Mesenchymal stem cell (in vitro differentiated cells and primary cell): Measurements from ENCODE around the gene TMEM74B.

ENCODE experiments used
- DNase-seq: peaks from one replicate; pipeline ENCODE4 v3.0.0-alpha.2; 2013
- H2AFZ ChIP-seq: one replicate; pipeline ENCODE4 v1.6.1; 2013; ENCODE audit warnings: low read depth, mild to moderate bottlenecking, control low read depth, inconsistent platforms, low read length, moderate library complexity
- H2AK5ac ChIP-seq: 2 replicates; pipeline ENCODE4 v1.6.1; 2013; ENCODE audit warnings: low read length, moderate library complexity, mild to moderate bottlenecking, inconsistent platforms; ENCODE audit not compliant: severe bottlenecking
- H2BK120ac ChIP-seq: one replicate; pipeline ENCODE4 v1.6.1; 2013; ENCODE audit warnings: low read depth, mild to moderate bottlenecking, inconsistent platforms, low read length, moderate library complexity
- H2BK12ac ChIP-seq, 2 experiments: one replicate each; pipeline ENCODE4 v1.6.1; 2013; ENCODE audit warnings: inconsistent platforms in 2 of 2, low read length in 2 of 2, mild to moderate bottlenecking in 2 of 2, moderate library complexity in 2 of 2, control low read depth in 1 of 2
- H2BK15ac ChIP-seq: one replicate; pipeline ENCODE4 v1.6.1; 2013; ENCODE audit warnings: mild to moderate bottlenecking, low read depth, inconsistent platforms; ENCODE audit not compliant: poor library complexity, severe bottlenecking
- H2BK5ac ChIP-seq: 2 replicates; pipeline ENCODE4 v1.6.1; 2013; ENCODE audit warnings: low read depth, mild to moderate bottlenecking, low read length, control low read depth, inconsistent platforms; ENCODE audit not compliant: poor library complexity, severe bottlenecking
- H3K14ac ChIP-seq, 2 experiments: one replicate each; pipeline ENCODE4 v1.6.1; 2013; ENCODE audit warnings: inconsistent platforms in 2 of 2, low read length in 2 of 2, control low read depth in 1 of 2, mild to moderate bottlenecking in 1 of 2, moderate library complexity in 1 of 2
- H3K18ac ChIP-seq, 2 experiments: one replicate each; pipeline ENCODE4 v1.6.1; 2013; ENCODE audit warnings: inconsistent platforms in 2 of 2, low read length in 2 of 2, control low read depth in 1 of 2, low read depth in 1 of 2, mild to moderate bottlenecking in 1 of 2
- H3K23ac ChIP-seq, 2 experiments: one replicate each; pipeline ENCODE4 v1.6.1; 2013; ENCODE audit warnings: inconsistent platforms in 2 of 2, low read length in 2 of 2, mild to moderate bottlenecking in 2 of 2, moderate library complexity in 2 of 2, control low read depth in 1 of 2
- H3K27ac ChIP-seq: 2 replicates; pipeline ENCODE4 v1.5.1; 2013; ENCODE audit warnings: mild to moderate bottlenecking, moderate library complexity, low read length, control low read depth, inconsistent platforms; ENCODE audit not compliant: poor library complexity, severe bottlenecking
- H3K27me3 ChIP-seq, 2 experiments: 2 replicates each; pipeline versions ENCODE4 v1.6.1 to v1.7.0; 2013; ENCODE audit warnings: low read length in 2 of 2, mild to moderate bottlenecking in 2 of 2, moderate library complexity in 2 of 2, control low read depth in 1 of 2, inconsistent platforms in 1 of 2; ENCODE audit not compliant: control insufficient read depth in 1 of 2, insufficient read depth in 1 of 2
- H3K36me3 ChIP-seq, 2 experiments: 2 replicates each; pipeline versions ENCODE4 v1.6.1 to v1.7.0; 2013; ENCODE audit warnings: low read length in 2 of 2, control low read depth in 1 of 2, inconsistent platforms in 1 of 2, low read depth in 1 of 2, mild to moderate bottlenecking in 1 of 2; ENCODE audit not compliant: insufficient read depth in 2 of 2, control insufficient read depth in 1 of 2
- H3K4ac ChIP-seq, 2 experiments: one replicate each; pipeline ENCODE4 v1.6.1; 2013; ENCODE audit warnings: inconsistent platforms in 2 of 2, low read length in 2 of 2, mild to moderate bottlenecking in 2 of 2, moderate library complexity in 2 of 2, control low read depth in 1 of 2, low read depth in 1 of 2
- H3K4me1 ChIP-seq: 2 replicates; pipeline ENCODE4 v1.6.1; 2013; ENCODE audit warnings: low read depth, low read length, control low read depth; ENCODE audit not compliant: control insufficient read depth, insufficient read depth
- H3K4me2 ChIP-seq: 2 replicates; pipeline ENCODE4 v1.6.1; 2013; ENCODE audit warnings: low read length, mild to moderate bottlenecking, inconsistent platforms; ENCODE audit not compliant: poor library complexity, severe bottlenecking
- H3K4me3 ChIP-seq, 2 experiments: 2 replicates each; pipeline versions ENCODE4 v1.5.1 to v1.7.0; 2013; ENCODE audit warnings: low read length in 2 of 2, mild to moderate bottlenecking in 2 of 2, control low read depth in 1 of 2, low read depth in 1 of 2; ENCODE audit not compliant: insufficient read depth in 1 of 2
- H3K79me1 ChIP-seq: replicated peaks from 2 replicates; pipeline ENCODE4 v1.6.1; 2013; ENCODE audit warnings: mild to moderate bottlenecking, control low read depth, low read length, inconsistent platforms; ENCODE audit not compliant: poor library complexity, severe bottlenecking
- H3K9ac ChIP-seq: 2 replicates; pipeline ENCODE4 v1.7.0; 2013; ENCODE audit warnings: mild to moderate bottlenecking, low read length, moderate library complexity
- H3K9me3 ChIP-seq: 2 replicates; pipeline ENCODE4 v1.7.0; 2013; ENCODE audit warnings: mild to moderate bottlenecking, low read length; ENCODE audit not compliant: control insufficient read depth
- H4K8ac ChIP-seq: one replicate; pipeline ENCODE4 v1.6.1; 2013; ENCODE audit warnings: inconsistent platforms, mild to moderate bottlenecking, low read length, moderate library complexity
- H4K91ac ChIP-seq: one replicate; pipeline ENCODE4 v1.6.1; 2013; ENCODE audit warnings: mild to moderate bottlenecking, low read length, inconsistent platforms
- WGBS: methylation state at CpG from one replicate; pipeline ENCODE4 v1.1.7; 2013; ENCODE audit warnings: mixed read lengths; 5-methylcytosine and 5-hydroxymethylcytosine counted together

The TMEM74B gene

DNA sequence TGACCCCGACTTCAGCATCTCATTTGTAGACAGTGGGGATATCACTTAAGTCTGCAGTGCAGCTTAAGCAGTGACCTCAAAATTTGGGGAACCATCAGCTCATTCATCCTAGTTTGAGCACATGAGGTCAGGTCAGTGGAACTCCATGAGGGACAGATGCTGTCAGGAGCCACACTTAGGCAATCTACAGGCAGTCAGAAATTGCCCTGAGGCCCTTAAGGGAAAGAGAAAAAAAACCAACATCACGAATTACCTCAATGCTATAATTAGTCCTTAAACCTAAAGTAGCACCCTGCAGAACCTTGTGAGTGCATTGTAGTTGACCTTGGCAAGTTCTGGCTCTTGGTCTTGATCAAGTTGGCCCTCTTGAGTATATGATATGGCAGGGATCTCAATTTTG, 21.1 kb downstream of the TMEM74B start:
- WGBS, result 100% methylated on average over 1 of the region's 2 CpGs

GRCh38 chr20:1163105-1163504, 21.7 kb downstream of the TMEM74B start:
- WGBS, result 93% methylated on average over 6 of the region's 6 CpGs
- Histone ChIP-seq H3K27ac (no peak overlapping the region), H3K9me3 (no peaks in the 10 kb centered on the region), H4K91ac (no peak overlapping the region), H3K4me2 (no peak overlapping the region), H3K79me1 (peaks cover 28% of the 10 kb centered on the region), H2AFZ (no peak overlapping the region), H3K4ac (no peak overlapping the region), H3K4me1 (no peaks in the 10 kb centered on the region), H3K14ac (no peak overlapping the region), H3K18ac (no peak overlapping the region), H2AK5ac (no peak overlapping the region), H4K8ac (no peak overlapping the region), H3K36me3 (peaks cover 46 to 88% of the 10 kb centered on the region in 2 experiments), H3K4me3 (no peak overlapping the region), H3K9ac (no peak overlapping the region), H2BK12ac (no peak overlapping the region), H3K27me3 (no peaks in the 10 kb centered on the region), H2BK15ac (no peak overlapping the region), H2BK5ac (no peak overlapping the region), H3K23ac (no peak overlapping the region), H2BK120ac (no peak overlapping the region)
- DNase-seq, result no peak

More for the DNA sequence above, 21.1 kb downstream of the TMEM74B start:
- H3K18ac ChIP-seq, result no peak overlapping the region
- H3K27ac ChIP-seq, result no peak overlapping the region
- H3K4me2 ChIP-seq, result no peak overlapping the region
- no peak overlapping the region for H3K14ac ChIP-seq
- H3K4ac ChIP-seq, result no peak overlapping the region
- H4K91ac ChIP-seq, result no peak overlapping the region
- H3K4me3 ChIP-seq, result no peak overlapping the region
- H3K9ac ChIP-seq, result no peak overlapping the region
- no peak overlapping the region for H2BK12ac ChIP-seq
- H4K8ac ChIP-seq, result no peak overlapping the region
- no peaks in the 10 kb centered on the region for H3K27me3 ChIP-seq
- H3K9me3 ChIP-seq, result no peaks in the 10 kb centered on the region
- DNase-seq, result no peak
- H3K4me1 ChIP-seq, result no peaks in the 10 kb centered on the region
- no peak overlapping the region for H3K23ac ChIP-seq
- H3K79me1 ChIP-seq, result peaks cover 24% of the 10 kb centered on the region
- H2BK15ac ChIP-seq, result no peak overlapping the region
- H2BK5ac ChIP-seq, result no peak overlapping the region
- no peak overlapping the region for H2AK5ac ChIP-seq
- no peak overlapping the region for H2AFZ ChIP-seq
- H2BK120ac ChIP-seq, result no peak overlapping the region
- peaks cover 46 to 88% of the 10 kb centered on the region in 2 experiments for H3K36me3 ChIP-seq

GRCh38 chr20:1160991-1161390, 23.8 kb downstream of the TMEM74B start:
- H2BK120ac ChIP-seq, result no peak overlapping the region
- 98% methylated on average over 12 of the region's 12 CpGs for WGBS

DNA sequence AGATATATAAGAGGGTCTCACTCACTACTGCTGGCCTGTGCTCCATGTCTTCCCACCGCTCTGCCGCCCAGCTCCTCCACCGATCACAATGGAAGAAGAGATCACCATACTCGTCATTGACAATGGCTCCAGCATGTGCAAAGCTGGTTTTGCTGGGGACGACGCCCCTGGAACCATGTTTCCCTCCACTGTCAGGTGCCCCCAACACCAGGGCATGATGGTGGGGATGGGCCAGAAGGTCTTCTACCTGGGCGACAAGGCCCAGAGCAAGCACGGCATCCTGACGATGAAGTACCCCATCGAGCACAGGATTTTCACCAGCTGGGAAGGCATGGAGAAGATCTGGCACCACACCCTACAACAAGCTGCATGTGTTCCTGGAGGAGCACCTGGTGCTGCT, 24.3 kb downstream of the TMEM74B start:
- Histone ChIP-seq H2BK15ac (no peak overlapping the region), H3K4me3 (no peak overlapping the region), H3K36me3 (peaks cover 39 to 82% of the 10 kb centered on the region in 2 experiments), H2BK120ac (no peak overlapping the region), H2AK5ac (no peak overlapping the region), H3K4ac (no peak overlapping the region), H4K91ac (no peak overlapping the region), H3K4me2 (no peak overlapping the region), H3K14ac (no peak overlapping the region), H3K9ac (no peak overlapping the region), H3K27me3 (no peaks in the 10 kb centered on the region), H2BK12ac (no peak overlapping the region), H3K18ac (no peak overlapping the region), H3K27ac (no peak overlapping the region), H2AFZ (no peak overlapping the region), H3K23ac (no peak overlapping the region), H3K9me3 (peaks cover 10% of the 10 kb centered on the region), H3K79me1 (peaks cover 28% of the 10 kb centered on the region), H4K8ac (no peak overlapping the region), H2BK5ac (no peak overlapping the region), H3K4me1 (no peaks in the 10 kb centered on the region)
- no peak for DNase-seq
- WGBS, result over 99% methylated on average over 10 of the region's 10 CpGs

More at GRCh38 chr20:1160991-1161390, 23.8 kb downstream of the TMEM74B start:
- H3K4me3 ChIP-seq, result no peak overlapping the region
- peaks cover 41 to 82% of the 10 kb centered on the region in 2 experiments for H3K36me3 ChIP-seq
- H4K8ac ChIP-seq, result no peak overlapping the region
- no peak overlapping the region for H3K9ac ChIP-seq
- H3K4me1 ChIP-seq, result no peaks in the 10 kb centered on the region
- no peak overlapping the region for H3K23ac ChIP-seq
- no peak overlapping the region for H3K18ac ChIP-seq
- no peak overlapping the region for H3K4me2 ChIP-seq
- no peak overlapping the region for H3K14ac ChIP-seq
- no peak overlapping the region for H2AFZ ChIP-seq
- H3K27me3 ChIP-seq, result no peaks in the 10 kb centered on the region
- H2BK15ac ChIP-seq, result no peak overlapping the region
- no peak overlapping the region for H2BK5ac ChIP-seq
- no peak overlapping the region for H4K91ac ChIP-seq
- H3K79me1 ChIP-seq, result peaks cover 28% of the 10 kb centered on the region
- H3K9me3 ChIP-seq, result peaks cover 6% of the 10 kb centered on the region
- H3K27ac ChIP-seq, result no peak overlapping the region
- H2BK12ac ChIP-seq, result no peak overlapping the region
- H2AK5ac ChIP-seq, result no peak overlapping the region
- no peak overlapping the region for H3K4ac ChIP-seq
- no peak for DNase-seq
